ENCODE results near the gene SLC7A4.
A peak's percentile ranks its signal among the peaks of the same experiment; 100 is the strongest.
"Not testable (repeated sequence)": the region's sequence is repeated elsewhere in the genome, so short reads cannot be mapped to it uniquely, and the experiment has no call there.

SLC7A4 gene

GRCh38 chr22:21022507-21022906 is 9.9 kb downstream of the SLC7A4 start:
- no peak for DNase-seq (ENCODE audit: low read depth, low spot score)

- no peak for DNase-seq (ENCODE audit: low read depth, low spot score)
Observed at GRCh38 chr22:21020802-21021429, 11.4 kb downstream of the SLC7A4 start.

- DNase-seq (ENCODE audit: low read depth, low spot score): no peak
Observed at GRCh38 chr22:21018314-21018713, 14.0 kb downstream of the SLC7A4 start.

GRCh38 chr22:21016644-21017420 is 15.5 kb downstream of the SLC7A4 start:
- no peak for DNase-seq (ENCODE audit: low read depth, low spot score)

- DNase-seq (ENCODE audit: low read depth, low spot score): no peak
Observed at GRCh38 chr22:21015466-21016006, 16.8 kb downstream of the SLC7A4 start.

- DNase-seq (ENCODE audit: low read depth, low spot score): no peak
Observed at GRCh38 chr22:21014726-21015465, 17.5 kb downstream of the SLC7A4 start, which contains the start of gene P2RX6. Gene P2RX6, plus strand, starts transcription at chr22:21015165. Its CDS starts 10 bp downstream, at chr22:21015175.

- DNase-seq (ENCODE audit: low read depth, low spot score): peak; percentile 58
Observed at GRCh38 chr22:21014202-21014725, 18.1 kb downstream of the SLC7A4 start.

GRCh38 chr22:21013657-21014201 is 18.6 kb downstream of the SLC7A4 start:
- DNase-seq (ENCODE audit: low read depth, low spot score): no peak

- no peak for DNase-seq (ENCODE audit: low read depth, low spot score)
Observed at GRCh38 chr22:21012446-21013407, 19.6 kb downstream of the SLC7A4 start.

GRCh38 chr22:21010426-21011113 is 21.8 kb downstream of the SLC7A4 start:
- no peak for DNase-seq (ENCODE audit: low read depth, low spot score)

- DNase-seq (ENCODE audit: low read depth, low spot score): no peak
Observed at GRCh38 chr22:21009638-21010425, 22.5 kb downstream of the SLC7A4 start.

- not testable (repeated sequence) for DNase-seq (ENCODE audit: low read depth, low spot score)
Observed at GRCh38 chr22:21009208-21009607, 23.2 kb downstream of the SLC7A4 start.

GRCh38 chr22:21003782-21004181 is 28.6 kb downstream of the SLC7A4 start:
- DNase-seq (ENCODE audit: low read depth, low spot score): no peak

- DNase-seq (ENCODE audit: low read depth, low spot score): peak; percentile 92
Observed at GRCh38 chr22:21001601-21002325, 30.6 kb downstream of the SLC7A4 start, which contains the start of gene THAP7. Gene THAP7, minus strand, starts transcription at chr22:21002118. Its CDS starts 207 bp downstream, at chr22:21001911.

GRCh38 chr22:21000987-21001600 is 31.3 kb downstream of the SLC7A4 start:
- no peak for DNase-seq (ENCODE audit: low read depth, low spot score)

GRCh38 chr22:21000207-21000986 is 32.0 kb downstream of the SLC7A4 start:
- DNase-seq (ENCODE audit: low read depth, low spot score): no peak

Data from activated CD4-positive, CD25-positive, alpha-beta regulatory T cell treated with anti-CD3 and anti-CD28 coated beads, Interleukin-2, amount 50 U/mL, for 16 hours (primary cell).